B cell (primary cell): Measurements from ENCODE around the gene MRPS11.

Experiments used
- EZH2 ChIP-seq: IDR thresholded peaks from 2 replicates; pipeline ENCODE4 v1.6.1; 2012; ENCODE audit warnings: borderline replicate concordance, low read depth, mild to moderate bottlenecking, moderate library complexity, low read length; ENCODE audit not compliant: insufficient read depth, poor library complexity, severe bottlenecking
- TF ChIP-seq, protein P1 (sequence below): fragments of 200-600 bp; IDR thresholded peaks from one replicate; pipeline ENCODE4 v1.8.0; 2022; ENCODE audit warnings: antibody characterized with exemption, mild to moderate bottlenecking

DNA sequence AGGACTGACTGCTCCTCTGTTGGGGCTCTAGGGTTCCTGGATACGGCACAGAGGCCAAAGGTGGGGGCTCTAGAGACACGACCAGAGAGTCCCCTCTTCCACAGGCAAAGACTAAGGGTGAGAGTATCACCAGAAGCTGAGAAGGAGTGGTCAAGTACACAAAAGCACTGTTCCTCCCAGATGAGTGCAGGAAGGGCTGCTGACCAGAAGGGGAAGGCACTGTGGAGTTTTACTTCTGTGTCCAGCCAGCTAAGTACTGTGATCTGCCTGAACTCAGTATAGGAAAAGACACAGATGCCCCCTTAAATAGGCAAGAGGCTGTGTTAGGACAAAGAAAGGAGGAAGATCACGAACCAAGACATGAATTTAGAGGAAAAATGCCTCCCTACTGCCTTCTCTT, 11.7 kb downstream of the MRPS11 start:
- TF ChIP-seq, protein P1, sequence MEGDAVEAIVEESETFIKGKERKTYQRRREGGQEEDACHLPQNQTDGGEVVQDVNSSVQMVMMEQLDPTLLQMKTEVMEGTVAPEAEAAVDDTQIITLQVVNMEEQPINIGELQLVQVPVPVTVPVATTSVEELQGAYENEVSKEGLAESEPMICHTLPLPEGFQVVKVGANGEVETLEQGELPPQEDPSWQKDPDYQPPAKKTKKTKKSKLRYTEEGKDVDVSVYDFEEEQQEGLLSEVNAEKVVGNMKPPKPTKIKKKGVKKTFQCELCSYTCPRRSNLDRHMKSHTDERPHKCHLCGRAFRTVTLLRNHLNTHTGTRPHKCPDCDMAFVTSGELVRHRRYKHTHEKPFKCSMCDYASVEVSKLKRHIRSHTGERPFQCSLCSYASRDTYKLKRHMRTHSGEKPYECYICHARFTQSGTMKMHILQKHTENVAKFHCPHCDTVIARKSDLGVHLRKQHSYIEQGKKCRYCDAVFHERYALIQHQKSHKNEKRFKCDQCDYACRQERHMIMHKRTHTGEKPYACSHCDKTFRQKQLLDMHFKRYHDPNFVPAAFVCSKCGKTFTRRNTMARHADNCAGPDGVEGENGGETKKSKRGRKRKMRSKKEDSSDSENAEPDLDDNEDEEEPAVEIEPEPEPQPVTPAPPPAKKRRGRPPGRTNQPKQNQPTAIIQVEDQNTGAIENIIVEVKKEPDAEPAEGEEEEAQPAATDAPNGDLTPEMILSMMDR, result no peak
- no peak for TF ChIP-seq EZH2
